Endothelial cell (in vitro differentiated cells): ENCODE measurements around the gene MAPKAP1. TPM values are rescaled to one million over a fixed set of nuclear protein-coding genes. Genes with fewer than 3 reads are reported as not detected.

Experiments
- DNase-seq: peaks from one replicate; pipeline ENCODE4 v3.0.0; 2021; ENCODE audit warnings: low spot score
- H3K27ac Mint-ChIP-seq: one replicate; pipeline ENCODE4 v1.8.0; 2021; ENCODE audit warnings: mixed read lengths, inconsistent platforms; ENCODE audit not compliant: unreplicated experiment
- H3K27me3 Mint-ChIP-seq: one replicate; pipeline ENCODE4 v1.8.0; 2021; ENCODE audit warnings: mild to moderate bottlenecking, moderate library complexity, mixed read lengths, inconsistent platforms; ENCODE audit not compliant: unreplicated experiment
- H3K36me3 Mint-ChIP-seq: one replicate; pipeline ENCODE4 v1.8.0; 2021; ENCODE audit warnings: mild to moderate bottlenecking, low read depth, mixed read lengths, inconsistent platforms; ENCODE audit not compliant: unreplicated experiment
- H3K4me1 Mint-ChIP-seq: one replicate; pipeline ENCODE4 v1.8.0; 2021; ENCODE audit warnings: mild to moderate bottlenecking, mixed read lengths, inconsistent platforms; ENCODE audit not compliant: unreplicated experiment
- H3K4me3 Mint-ChIP-seq: one replicate; pipeline ENCODE4 v1.8.0; 2021; ENCODE audit warnings: mild to moderate bottlenecking, mixed read lengths, inconsistent platforms; ENCODE audit not compliant: unreplicated experiment
- H3K9me3 Mint-ChIP-seq: one replicate; pipeline ENCODE4 v1.8.0; 2021; ENCODE audit warnings: mixed read lengths, inconsistent platforms; ENCODE audit not compliant: unreplicated experiment
- CTCF ChIP-seq: fragments of 200-600 bp; sonication (generic); IDR thresholded peaks from one replicate; pipeline ENCODE4 v1.5.0; 2021; ENCODE audit warnings: antibody characterized with exemption; ENCODE audit not compliant: unreplicated experiment
- total RNA-seq: library from RNA; stranded (reverse); fragmentation: NEBNext Ultra II Directional; extraction: Animal tissue kit (Norgen Biotek cat#: 25700); gene quantifications from one replicate; pipeline ENCODE4 v1.2.1, GENCODE V29; 2021; ENCODE audit not compliant: unreplicated experiment

MAPKAP1 gene
- total RNA-seq, 1 donor from 2014 or later: 74.6 TPM

- DNase-seq: no peak
Measured at GRCh38 chr9:125399666-125400065, 307.3 kb downstream of the MAPKAP1 start.

DNA sequence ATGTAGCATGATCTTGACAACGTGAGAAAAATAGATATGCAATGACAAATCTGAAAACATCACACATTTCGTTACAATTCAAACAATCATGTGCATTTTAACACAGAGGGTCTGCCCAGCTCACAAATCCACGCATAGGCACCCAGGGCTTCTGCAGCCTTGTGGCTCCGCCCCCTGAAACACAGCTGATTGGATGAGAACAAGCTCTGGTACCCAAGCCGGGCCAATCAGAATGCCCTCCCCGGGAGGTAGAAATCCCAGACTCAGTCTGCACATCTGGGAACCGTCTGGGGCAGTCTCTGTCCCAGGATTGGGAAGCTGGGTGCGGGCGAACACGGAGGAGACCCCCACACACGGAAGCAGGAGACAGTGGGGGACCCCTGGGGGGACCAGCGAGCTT, 307.8 kb downstream of the MAPKAP1 start:
- DNase-seq: no peak
- Mint-ChIP-seq H3K9me3 (no peaks in the 10 kb centered on the region), H3K27me3 (no peaks in the 10 kb centered on the region), H3K4me1 (peaks cover 2% of the 10 kb centered on the region), H3K36me3 (no peaks in the 10 kb centered on the region), H3K4me3 (no peak overlapping the region), H3K27ac (no peak overlapping the region)
- no peak for TF ChIP-seq CTCF

More at GRCh38 chr9:125399666-125400065, 307.3 kb downstream of the MAPKAP1 start:
- no peak overlapping the region for H3K4me3 Mint-ChIP-seq
- TF ChIP-seq CTCF: no peak
- no peaks in the 10 kb centered on the region for H3K36me3 Mint-ChIP-seq
- H3K27me3 Mint-ChIP-seq: no peaks in the 10 kb centered on the region
- H3K27ac Mint-ChIP-seq: no peak overlapping the region
- H3K9me3 Mint-ChIP-seq: no peaks in the 10 kb centered on the region
- H3K4me1 Mint-ChIP-seq: peaks cover 2% of the 10 kb centered on the region

DNA sequence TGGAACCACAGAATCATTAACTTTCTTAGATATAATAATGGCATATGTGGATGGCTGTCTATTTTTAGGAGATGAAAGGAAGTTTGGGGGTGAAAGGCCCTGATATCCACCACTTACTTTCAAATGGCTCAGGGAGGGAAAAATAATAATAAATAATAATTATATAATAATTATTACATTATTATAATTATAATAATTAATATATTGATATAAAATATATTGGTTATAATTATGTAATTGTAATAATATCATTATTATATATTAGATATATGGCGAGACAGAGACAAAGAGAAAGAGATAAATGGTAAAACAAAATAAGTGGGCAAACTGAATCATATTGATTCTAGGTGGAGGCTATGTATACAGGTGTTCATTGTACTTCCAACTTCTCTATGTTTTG, 308.8 kb downstream of the MAPKAP1 start:
- Mint-ChIP-seq H3K9me3 (no peaks in the 10 kb centered on the region), H3K4me1 (peaks cover 2% of the 10 kb centered on the region), H3K36me3 (no peaks in the 10 kb centered on the region), H3K27ac (no peak overlapping the region), H3K4me3 (no peak overlapping the region), H3K27me3 (no peaks in the 10 kb centered on the region)
- TF ChIP-seq CTCF: no peak
- DNase-seq: no peak

DNA sequence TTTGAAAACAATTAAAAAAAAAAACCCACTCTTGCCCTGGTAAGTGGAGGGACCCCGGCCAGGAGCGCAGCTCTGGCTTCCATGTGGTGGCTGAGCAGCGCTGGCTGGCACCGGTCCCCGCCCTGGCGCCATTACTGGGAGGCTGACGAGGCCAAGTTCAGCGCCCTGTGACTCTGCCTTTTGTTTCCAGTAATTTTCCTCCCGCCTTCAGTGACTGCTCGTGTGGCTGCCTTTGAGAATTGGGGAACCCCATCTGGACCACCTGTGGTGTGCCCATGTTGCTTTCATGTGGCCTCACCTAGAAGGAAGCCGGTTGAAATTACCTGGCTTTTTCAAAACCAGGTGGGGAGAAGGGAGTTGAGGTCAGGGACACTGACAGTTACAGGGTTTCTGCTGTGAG, 309.3 kb downstream of the MAPKAP1 start:
- H3K27ac Mint-ChIP-seq: no peak overlapping the region
- H3K27me3 Mint-ChIP-seq: no peaks in the 10 kb centered on the region
- no peak for DNase-seq
- peaks cover 2% of the 10 kb centered on the region for H3K4me1 Mint-ChIP-seq
- TF ChIP-seq CTCF: no peak
- H3K9me3 Mint-ChIP-seq: no peaks in the 10 kb centered on the region
- no peaks in the 10 kb centered on the region for H3K36me3 Mint-ChIP-seq
- no peak overlapping the region for H3K4me3 Mint-ChIP-seq

GRCh38 chr9:125396799-125397198, 310.2 kb downstream of the MAPKAP1 start:
- no peak overlapping the region for H3K27ac Mint-ChIP-seq
- no peak for TF ChIP-seq CTCF
- H3K9me3 Mint-ChIP-seq: no peaks in the 10 kb centered on the region
- no peaks in the 10 kb centered on the region for H3K36me3 Mint-ChIP-seq
- no peak overlapping the region for H3K4me3 Mint-ChIP-seq
- H3K27me3 Mint-ChIP-seq: no peaks in the 10 kb centered on the region
- peaks cover 2% of the 10 kb centered on the region for H3K4me1 Mint-ChIP-seq
- no peak for DNase-seq
